ENCODE measurements around the gene TXLNA. TPM values are rescaled to one million over a fixed set of nuclear protein-coding genes. Genes with fewer than 3 reads are reported as not detected.

Gene TXLNA
- total RNA-seq: 56.6 and 59.5 TPM in 2 replicates

GRCh38 chr1:32179443-32180185 is at the start of gene TXLNA:
TSS of gene TXLNA (plus strand) at chr1:32179675. CDS start at chr1:32180346, 671 bp downstream.

GRCh38 chr1:32200226-32201010 is 20.9 kb downstream of the TXLNA start, which contains the start of gene CCDC28B:
TSS of gene CCDC28B (plus strand) at chr1:32200595. CDS start at chr1:32201936, 1,341 bp downstream.

GRCh38 chr1:32205401-32206370 is 26.2 kb downstream of the TXLNA start, which contains the start of gene IQCC:
TSS of gene IQCC (plus strand) at chr1:32205671. CDS start at chr1:32205682, 11 bp downstream.

GRCh38 chr1:32208891-32209328 is 29.4 kb downstream of the TXLNA start, which contains the start of gene DCDC2B:
TSS of gene DCDC2B (plus strand) at chr1:32209089. CDS start at chr1:32209094, 5 bp downstream.

GRCh38 chr1:32221980-32222755 is 42.7 kb downstream of the TXLNA start, which contains the start of the genes EIF3I and TMEM234:
TSS of gene EIF3I (plus strand) at chr1:32222407. CDS start at chr1:32222442, 35 bp downstream.
TSS of gene TMEM234 (minus strand) at chr1:32222353. CDS start at chr1:32222322, 31 bp downstream.

GRCh38 chr1:32246888-32247273 is 67.4 kb downstream of the TXLNA start, which contains the start of gene FAM167B:
TSS of gene FAM167B (plus strand) at chr1:32247222. CDS start at chr1:32247422, 200 bp downstream.

Other genes starting within 250 kb of the TXLNA start
- gene PTP4A2, start 241.3 kb upstream of the TXLNA start, total RNA-seq: 168 and 287 TPM in 2 replicates
- 33.1 and 39.8 TPM in 2 replicates for gene KHDRBS1, start 165.8 kb upstream of the TXLNA start, total RNA-seq
- 4.0 and 8.0 TPM in 2 replicates for gene TMEM39B, start 106.7 kb upstream of the TXLNA start, total RNA-seq
- 26.4 and 29.0 TPM in 2 replicates for gene KPNA6, start 71.6 kb upstream of the TXLNA start, total RNA-seq
- 6.2 and 12.8 TPM in 2 replicates for gene CCDC28B, start 20.9 kb downstream of the TXLNA start, total RNA-seq
- 0.59 and 0.87 TPM in 2 replicates for gene IQCC, start 26.0 kb downstream of the TXLNA start, total RNA-seq
- not detected in 2 replicates for gene DCDC2B, start 29.4 kb downstream of the TXLNA start, total RNA-seq
- 8.3 and 9.6 TPM in 2 replicates for gene TMEM234, start 42.7 kb downstream of the TXLNA start, total RNA-seq
- 187 and 195 TPM in 2 replicates for gene EIF3I, start 42.7 kb downstream of the TXLNA start, total RNA-seq
- 0.44 and 0.54 TPM in 2 replicates for gene FAM167B, start 67.5 kb downstream of the TXLNA start, total RNA-seq
- not detected in 2 replicates for gene LCK, start 71.6 kb downstream of the TXLNA start, total RNA-seq
- 46.2 and 46.7 TPM in 2 replicates for gene HDAC1, start 112.4 kb downstream of the TXLNA start, total RNA-seq
- gene MARCKSL1, start 156.6 kb downstream of the TXLNA start, total RNA-seq: 419 and 469 TPM in 2 replicates
- gene FAM229A, start 182.8 kb downstream of the TXLNA start, total RNA-seq: 2.7 and 4.1 TPM in 2 replicates
- not detected in 2 replicates for gene TSSK3, start 182.9 kb downstream of the TXLNA start, total RNA-seq
- gene BSDC1, start 214.8 kb downstream of the TXLNA start, total RNA-seq: 40.3 and 45.5 TPM in 2 replicates

Measured in cardiac ventricle fibroblast (primary cell).